ENCODE data around the gene ARID1B.

- TF ChIP-seq CTCF (IDR thresholded peaks at IDR 0.05) (no peak), ZNF423 (CRISPR knock-in tag; IDR thresholded peaks at IDR 0.05) (no peak), ATF2 (CRISPR knock-in tag; IDR thresholded peaks at IDR 0.05; ENCODE audit: borderline replicate concordance, low read depth) (no peak), CBFB (CRISPR knock-in tag; IDR thresholded peaks at IDR 0.05; ENCODE audit: low read depth) (no peak), TEAD1 (CRISPR knock-in tag; IDR thresholded peaks at IDR 0.05) (no peak), ZNF416 (CRISPR knock-in tag; IDR thresholded peaks at IDR 0.05) (no peak), ETV6 (CRISPR knock-in tag; IDR thresholded peaks at IDR 0.05) (no peak)
These were observed 430.4 kb downstream of the ARID1B start for GRCh38 chr6:157207521-157208076.
